Fibroblast of lung (primary cell): ENCODE data around the gene PDIA5. TPM values are rescaled to one million over a fixed set of nuclear protein-coding genes. Genes with fewer than 3 reads are reported as not detected.

Source experiments
- DNase-seq, 2 donors: peaks; one replicate each; pipeline versions ENCODE4 v3.0.0 to v3.0.0-alpha.2; 2010; ENCODE audit warnings: low read depth in 2 of 2
- H2AFZ ChIP-seq: 2 replicates; pipeline ENCODE4 v1.5.1; 2012; ENCODE audit warnings: low read length, control low read depth, inconsistent platforms
- H3K27ac ChIP-seq: 2 replicates; pipeline ENCODE4 v1.5.1; 2011; ENCODE audit warnings: low read length, control low read depth; ENCODE audit not compliant: insufficient read depth
- H3K27me3 ChIP-seq: 2 replicates; pipeline ENCODE4 v1.5.1; 2011; ENCODE audit warnings: mild to moderate bottlenecking, low read length; ENCODE audit not compliant: control insufficient read depth, insufficient read depth
- H3K36me3 ChIP-seq: 2 replicates; pipeline ENCODE4 v1.5.1; 2011; ENCODE audit warnings: low read length; ENCODE audit not compliant: control insufficient read depth, insufficient read depth
- H3K4me1 ChIP-seq: 2 replicates; pipeline ENCODE4 v1.5.1; 2011; ENCODE audit warnings: low read length; ENCODE audit not compliant: control insufficient read depth, insufficient read depth; ENCODE audit errors: extremely low read depth
- H3K4me2 ChIP-seq: 2 replicates; pipeline ENCODE4 v1.5.1; 2011; ENCODE audit warnings: low read length, control low read depth; ENCODE audit not compliant: insufficient read depth; ENCODE audit errors: extremely low read depth
- H3K4me3 ChIP-seq, 4 experiments: fragments of 200-600 bp in 1 of 4; sonication (generic) in 1 of 4; replicated peaks in 1 of 4; 2 replicates each; pipeline ENCODE4 v1.5.1; 2011 to 2016; ENCODE audit warnings: low read length in 4 of 4, low read depth in 3 of 4, mild to moderate bottlenecking in 3 of 4, control low read depth in 2 of 4, inconsistent platforms in 1 of 4, mixed read lengths in 1 of 4; ENCODE audit not compliant: insufficient read depth in 1 of 4; ENCODE audit errors: control extremely low read depth in 1 of 4
- H3K79me2 ChIP-seq: 2 replicates; pipeline ENCODE4 v1.5.1; 2012; ENCODE audit warnings: mild to moderate bottlenecking, low read length, inconsistent platforms; ENCODE audit not compliant: control insufficient read depth, insufficient read depth
- H3K9ac ChIP-seq: 2 replicates; pipeline ENCODE4 v1.5.1; 2011; ENCODE audit warnings: mild to moderate bottlenecking, low read length, control low read depth; ENCODE audit not compliant: insufficient read depth
- H3K9me3 ChIP-seq: 2 replicates; pipeline ENCODE4 v1.5.1; 2012; ENCODE audit warnings: low read depth, low read length; ENCODE audit not compliant: control insufficient read depth, insufficient read depth
- H4K20me1 ChIP-seq: 2 replicates; pipeline ENCODE4 v1.5.1; 2011; ENCODE audit warnings: low read length; ENCODE audit not compliant: control insufficient read depth, insufficient read depth; ENCODE audit errors: extremely low read depth
- EZH2 ChIP-seq: IDR thresholded peaks from 2 replicates; pipeline ENCODE4 v1.5.1; 2012; ENCODE audit warnings: low read length, control low read depth, mild to moderate bottlenecking; ENCODE audit errors: missing control alignments
- polyA plus RNA-seq, 2 donors: library from polyadenylated mRNA; depleted of rRNA in 1 of 2; stranded (reverse) in 1 of 2; unstranded in 1 of 2; fragments of >200 nt; gene quantifications; 2 replicates each; pipeline ENCODE4 v1.2.1, GENCODE V29; 2011 to 2012; ENCODE audit warnings: missing spikeins in 1 of 2
- total RNA-seq: library from RNA; depleted of rRNA; stranded (reverse); fragments of >200 nt; gene quantifications from 2 replicates; pipeline ENCODE4 v1.2.1, GENCODE V29; 2014
- TF ChIP-seq, protein P1 (sequence below), 2 donors: IDR thresholded peaks in 1 of 2; conservative IDR thresholded peaks in 1 of 2; 1 replicate in 1 of 2; 2 replicates in 1 of 2; pipeline ENCODE4 v1.5.1; 2011 to 2012; ENCODE audit warnings: low read length in 2 of 2, control low read depth in 1 of 2, inconsistent platforms in 1 of 2, low read depth in 1 of 2, mild to moderate bottlenecking in 1 of 2

Gene PDIA5
- total and polyA plus RNA-seq, 2 donors (not counting 1 experiment from before 2014, with no cell fraction given) = 27.9 to 51.4 TPM

DNA sequence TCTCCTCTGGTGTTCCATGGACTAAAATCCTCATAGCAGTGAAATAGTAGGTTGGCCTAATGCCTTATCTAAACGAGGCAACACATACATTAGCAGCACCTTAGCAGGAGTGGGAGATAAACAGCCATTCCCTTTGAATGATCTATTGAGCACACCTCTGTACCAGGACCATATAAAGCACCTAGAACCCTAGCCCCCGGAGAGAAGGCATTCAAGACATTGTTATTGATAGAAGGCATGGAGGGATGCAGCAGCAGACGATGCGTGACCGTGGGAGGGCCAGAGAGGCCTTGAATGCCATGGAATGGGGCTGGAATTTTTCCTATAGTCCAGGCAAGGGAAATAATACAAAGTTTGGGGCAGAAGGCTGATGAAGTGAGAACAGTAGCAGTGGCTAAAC lies 32.7 kb upstream of the PDIA5 start:
- peaks cover 53% of the 10 kb centered on the region for H3K27me3 ChIP-seq
- no peak for TF ChIP-seq EZH2
- TF ChIP-seq, protein P1, sequence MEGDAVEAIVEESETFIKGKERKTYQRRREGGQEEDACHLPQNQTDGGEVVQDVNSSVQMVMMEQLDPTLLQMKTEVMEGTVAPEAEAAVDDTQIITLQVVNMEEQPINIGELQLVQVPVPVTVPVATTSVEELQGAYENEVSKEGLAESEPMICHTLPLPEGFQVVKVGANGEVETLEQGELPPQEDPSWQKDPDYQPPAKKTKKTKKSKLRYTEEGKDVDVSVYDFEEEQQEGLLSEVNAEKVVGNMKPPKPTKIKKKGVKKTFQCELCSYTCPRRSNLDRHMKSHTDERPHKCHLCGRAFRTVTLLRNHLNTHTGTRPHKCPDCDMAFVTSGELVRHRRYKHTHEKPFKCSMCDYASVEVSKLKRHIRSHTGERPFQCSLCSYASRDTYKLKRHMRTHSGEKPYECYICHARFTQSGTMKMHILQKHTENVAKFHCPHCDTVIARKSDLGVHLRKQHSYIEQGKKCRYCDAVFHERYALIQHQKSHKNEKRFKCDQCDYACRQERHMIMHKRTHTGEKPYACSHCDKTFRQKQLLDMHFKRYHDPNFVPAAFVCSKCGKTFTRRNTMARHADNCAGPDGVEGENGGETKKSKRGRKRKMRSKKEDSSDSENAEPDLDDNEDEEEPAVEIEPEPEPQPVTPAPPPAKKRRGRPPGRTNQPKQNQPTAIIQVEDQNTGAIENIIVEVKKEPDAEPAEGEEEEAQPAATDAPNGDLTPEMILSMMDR (conservative IDR thresholded peaks at IDR 0.05 in 1 of 2, IDR thresholded peaks at IDR 0.05 in 1 of 2; ENCODE audit: low read depth in 1 of 2, low read length in 2 of 2) = no peak

DNA sequence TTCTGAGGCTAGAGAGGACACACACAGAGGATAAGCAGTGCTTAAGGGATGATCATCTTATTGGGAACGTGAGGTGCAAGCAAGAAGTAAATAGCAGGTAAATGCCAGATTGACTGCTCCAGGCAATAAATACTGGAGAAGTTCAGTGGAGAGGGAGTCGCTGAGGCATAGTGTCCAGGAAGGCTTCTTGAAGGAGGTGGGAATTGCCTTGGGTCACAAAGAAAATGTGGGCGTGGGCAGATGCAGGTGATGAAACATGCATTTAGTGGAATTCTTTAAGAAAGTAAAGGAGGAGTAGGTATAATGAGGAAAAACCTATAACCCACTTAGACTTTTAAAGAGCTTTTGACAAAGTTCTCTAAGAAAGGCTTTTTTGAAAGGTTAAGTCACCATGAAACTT lies 31.8 kb upstream of the PDIA5 start:
- no peaks in the 10 kb centered on the region for H3K79me2 ChIP-seq
- H3K9me3 ChIP-seq = no peaks in the 10 kb centered on the region
- H3K36me3 ChIP-seq = no peaks in the 10 kb centered on the region
- H3K4me1 ChIP-seq = no peaks in the 10 kb centered on the region
- H3K27me3 ChIP-seq = peaks cover 44% of the 10 kb centered on the region
- no peak overlapping the region for H3K4me3 ChIP-seq
- no peak for TF ChIP-seq EZH2
- TF ChIP-seq, protein P1 (conservative IDR thresholded peaks at IDR 0.05 in 1 of 2, IDR thresholded peaks at IDR 0.05 in 1 of 2; ENCODE audit: low read depth in 1 of 2, low read length in 2 of 2) = no peak
- H3K9ac ChIP-seq = no peak overlapping the region
- DNase-seq = no peak
- no peak overlapping the region for H3K27ac ChIP-seq
- H3K4me2 ChIP-seq = no peak overlapping the region
- no peaks in the 10 kb centered on the region for H4K20me1 ChIP-seq
- no peak overlapping the region for H2AFZ ChIP-seq

More for the DNA sequence above, 32.7 kb upstream of the PDIA5 start:
- no peak overlapping the region for H3K4me3 ChIP-seq
- no peaks in the 10 kb centered on the region for H3K79me2 ChIP-seq
- DNase-seq = no peak
- no peaks in the 10 kb centered on the region for H3K36me3 ChIP-seq
- H2AFZ ChIP-seq = no peak overlapping the region
- H3K9ac ChIP-seq = no peak overlapping the region
- H3K4me1 ChIP-seq = no peaks in the 10 kb centered on the region
- H3K27ac ChIP-seq = no peak overlapping the region
- no peak overlapping the region for H3K4me2 ChIP-seq
- H3K9me3 ChIP-seq = no peaks in the 10 kb centered on the region
- no peaks in the 10 kb centered on the region for H4K20me1 ChIP-seq

DNA sequence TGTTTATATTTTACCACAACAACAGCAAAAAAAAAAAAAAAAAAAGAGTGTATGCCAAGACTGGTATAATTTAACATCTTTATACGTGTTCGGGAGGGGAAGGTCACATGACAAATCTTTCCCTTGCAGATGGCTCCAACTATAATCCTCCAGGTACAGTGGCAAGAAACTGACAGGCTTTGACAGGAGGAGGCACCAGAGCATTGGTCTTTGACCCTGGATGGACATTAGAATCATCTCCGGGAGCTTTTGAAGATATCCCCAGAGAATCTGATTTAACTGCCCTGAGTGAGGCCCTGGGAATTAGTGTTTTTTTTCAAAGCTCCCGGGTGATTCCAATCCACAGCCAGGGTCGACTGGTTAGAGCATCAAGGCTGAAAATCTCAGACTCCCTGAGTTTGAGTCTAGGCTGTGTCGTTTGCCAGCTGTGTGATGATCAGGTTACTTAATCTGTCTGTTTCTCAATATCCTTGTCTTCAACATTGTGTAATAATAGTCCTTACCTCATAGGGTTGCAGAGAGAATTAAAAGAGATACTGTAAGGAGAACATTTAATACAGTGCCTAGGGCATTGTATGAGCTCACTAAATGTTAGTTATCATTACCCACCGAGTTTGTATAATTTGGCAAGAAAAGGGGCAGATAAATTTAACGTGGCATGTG lies 30.3 kb upstream of the PDIA5 start:
- Histone ChIP-seq H2AFZ (no peak overlapping the region), H3K9me3 (no peaks in the 10 kb centered on the region), H3K9ac (no peak overlapping the region), H3K4me2 (no peak overlapping the region), H3K27me3 (peaks cover 30% of the 10 kb centered on the region), H4K20me1 (no peaks in the 10 kb centered on the region), H3K4me1 (no peaks in the 10 kb centered on the region), H3K36me3 (no peaks in the 10 kb centered on the region), H3K79me2 (no peaks in the 10 kb centered on the region), H3K27ac (no peak overlapping the region), H3K4me3 (no peak overlapping the region)
- TF ChIP-seq, protein P1 (conservative IDR thresholded peaks at IDR 0.05 in 1 of 2, IDR thresholded peaks at IDR 0.05 in 1 of 2; ENCODE audit: low read depth in 1 of 2, low read length in 2 of 2) = no peak
- TF ChIP-seq EZH2 = no peak
- DNase-seq = peak in 1 of 2 donors; percentile 71
